Left lung (tissue), 10 donors: ENCODE measurements around the gene SNRNP70. TPM values are rescaled to one million over a fixed set of nuclear protein-coding genes. Genes with fewer than 3 reads are reported as not detected.

ENCODE experiments used
- ATAC-seq: fragments of 200-7000 bp; cut with Tn5 transposase; one replicate; pipeline ENCODE4 v1.9.1; 2020; ENCODE audit warnings: moderate library complexity
- DNase-seq, 4 donors: peaks; one replicate each; pipeline ENCODE4 v3.0.0-alpha.2; 2013 to 2020
- H3K27ac ChIP-seq, 2 donors: fragments of 200-600 bp; sonication (generic) in 1 of 2; one replicate each; pipeline versions ENCODE4 v1.5.0 to v1.8.0; 2020 to 2021
- H3K27me3 ChIP-seq, 2 donors: fragments of 200-600 bp; sonication (generic) in 1 of 2; one replicate each; pipeline versions ENCODE4 v1.5.0 to v1.8.0; 2020 to 2021
- H3K36me3 ChIP-seq, 2 donors: fragments of 200-600 bp; sonication (generic) in 1 of 2; one replicate each; pipeline versions ENCODE4 v1.5.0 to v1.8.0; 2020 to 2021
- H3K4me1 ChIP-seq, 2 donors: fragments of 200-600 bp; one replicate each; pipeline ENCODE4 v1.8.0; 2021
- H3K4me3 ChIP-seq, 2 donors: fragments of 200-600 bp; sonication (generic) in 1 of 2; one replicate each; pipeline versions ENCODE4 v1.5.0 to v1.8.0; 2020 to 2021; ENCODE audit warnings: mild to moderate bottlenecking in 1 of 2
- H3K9me3 ChIP-seq, 2 donors: fragments of 200-600 bp; sonication (generic) in 1 of 2; one replicate each; pipeline versions ENCODE4 v1.5.0 to v1.8.0; 2020 to 2021
- CTCF ChIP-seq, 2 donors: fragments of 200-600 bp; sonication (generic) in 1 of 2; IDR thresholded peaks; one replicate each; pipeline versions ENCODE4 v1.5.0 to v1.8.0; 2021; ENCODE audit warnings: antibody characterized with exemption in 2 of 2
- intact Hi-C, 2 donors: fragments of 100-400 bp; cut with DNase I; formaldehyde crosslinking; loops; one replicate each; pipeline versions ENCODE4 v1.11.2 to v1.14.2; 2022
- polyA plus RNA-seq, 6 donors: library from polyadenylated mRNA; unstranded; fragments of 120-200 nt; gene quantifications; one replicate each; pipeline ENCODE4 v1.2.1, GENCODE V29; 2013; ENCODE audit not compliant: insufficient read length in 6 of 6
- total RNA-seq, 2 donors: library from RNA; stranded (reverse); fragmentation: NEBNext Ultra II Directional; extraction: Animal tissue kit (Norgen Biotek cat#: 25700); gene quantifications; one replicate each; pipeline ENCODE4 v1.2.1, GENCODE V29; 2021
- donor health status: DM: no; HTN: yes; CAD: no.
- donor health status: DM: no; HTN: no; CAD: no.

SNRNP70 gene
- total and polyA plus RNA-seq, 8 donors: 161 to 371 (median 325) TPM

- peaks cover 0 to 25% of the 10 kb centered on the region in 2 donors for H3K27me3 ChIP-seq
- TF ChIP-seq CTCF (IDR thresholded peaks at IDR 0.05): no peak
- no peaks in the 10 kb centered on the region for H3K36me3 ChIP-seq
- H3K9me3 ChIP-seq: no peaks in the 10 kb centered on the region
- ATAC-seq (peak; percentile 57), DNase-seq (peak in 1 of 4 donors; percentile 40)
- no peak overlapping the region for H3K27ac ChIP-seq
- H3K4me1 ChIP-seq: peaks cover 0 to 26% of the 10 kb centered on the region in 2 donors
- peak overlapping the region; percentile 19 to 33 for H3K4me3 ChIP-seq
- intact Hi-C loops: no loop called here
Measured at GRCh38 chr19:49132974-49133609, 47.8 kb downstream of the SNRNP70 start.

- peak in 3 of 4 donors; percentile 82 to 90 (median 83) for DNase-seq
- no peak overlapping the region for H3K27ac ChIP-seq
Measured at GRCh38 chr19:49133621-49134454, 48.6 kb downstream of the SNRNP70 start.

GRCh38 chr19:49135686-49136085 lies 50.4 kb downstream of the SNRNP70 start:
- DNase-seq (no peak), ATAC-seq (no peak)
- intact Hi-C loops: no loop called here
- peaks cover 0 to 19% of the 10 kb centered on the region in 2 donors for H3K4me1 ChIP-seq
- no peak overlapping the region for H3K4me3 ChIP-seq
- peaks cover 0 to 25% of the 10 kb centered on the region in 2 donors for H3K27me3 ChIP-seq
- no peaks in the 10 kb centered on the region for H3K9me3 ChIP-seq
- no peak overlapping the region for H3K27ac ChIP-seq
- no peak for TF ChIP-seq CTCF (IDR thresholded peaks at IDR 0.05)
- no peaks in the 10 kb centered on the region for H3K36me3 ChIP-seq

More at GRCh38 chr19:49133621-49134454, 48.6 kb downstream of the SNRNP70 start:
- intact Hi-C loops: no loop called here
- H3K27me3 ChIP-seq: peaks cover 0 to 25% of the 10 kb centered on the region in 2 donors
- TF ChIP-seq CTCF (IDR thresholded peaks at IDR 0.05): no peak
- peaks cover 0 to 21% of the 10 kb centered on the region in 2 donors for H3K4me1 ChIP-seq
- peak; percentile 92 for ATAC-seq
- H3K9me3 ChIP-seq: no peaks in the 10 kb centered on the region
- H3K36me3 ChIP-seq: no peaks in the 10 kb centered on the region
- peak overlapping the region; percentile 19 to 33 for H3K4me3 ChIP-seq

GRCh38 chr19:49136771-49137171 lies 51.5 kb downstream of the SNRNP70 start:
- H3K27ac ChIP-seq: peak overlapping the region in 1 of 2 donors; percentile 26

More at GRCh38 chr19:49136771-49137171, 51.5 kb downstream of the SNRNP70 start:
- Histone ChIP-seq H3K9me3 (no peaks in the 10 kb centered on the region), H3K36me3 (no peaks in the 10 kb centered on the region), H3K4me1 (peaks cover 0 to 19% of the 10 kb centered on the region in 2 donors), H3K4me3 (no peak overlapping the region), H3K27me3 (peaks cover 0 to 25% of the 10 kb centered on the region in 2 donors)
- intact Hi-C loops: no loop called here
- ATAC-seq: peak; percentile 10
- DNase-seq: no peak
- TF ChIP-seq CTCF (IDR thresholded peaks at IDR 0.05): no peak
